K562 (cell line): ENCODE data around the gene NPM1. TPM values are rescaled to one million over a fixed set of nuclear protein-coding genes. Genes with fewer than 3 reads are reported as not detected.

Experiments
- ATAC-seq: fragments of 200-7000 bp; cut with Tn5 transposase; 3 replicates; pipeline ENCODE4 v1.9.1; 2020; ENCODE audit warnings: moderate library complexity
- BruUV-seq: library from RNA; stranded (reverse); fragments of 400-500 nt; replicated peaks from 2 replicates; lab custom pipeline; 2021; lab: Mats Ljungman, UMichigan
- CTCF ChIA-PET: fragments of 300-600 bp; formaldehyde crosslinking; extraction: SDS; loops from one replicate; lab custom pipeline; 2021; ENCODE audit warnings: low intra/inter-chr PET ratio; lab: Yijun Ruan, JAX
- POLR2A ChIA-PET: fragments of 300-600, 350-650 bp; sonication (Branson Sonifier 250); formaldehyde crosslinking; extraction: SDS; loops from one replicate; lab custom pipeline; 2021; ENCODE audit warnings: antibody characterized with exemption, inconsistent platforms; lab: Yijun Ruan, JAX
- DNase-seq, 4 experiments: peaks; one replicate each; pipeline versions ENCODE4 v3.0.0 to v3.0.0-alpha.2; 2011 to 2018; ENCODE audit warnings: low spot score in 3 of 4, mixed read lengths in 3 of 4; ENCODE audit errors: extremely low read depth in 1 of 4
- FAIRE-seq: peaks from 2 replicates; lab custom pipeline; 2011; peaks lifted over from hg19 to GRCh38; lab: Jason Lieb, UNC
- H2AFZ ChIP-seq: 2 replicates; pipeline ENCODE4 v1.6.0; 2011; ENCODE audit warnings: low read depth, low read length, control low read depth, inconsistent platforms
- H3K27ac ChIP-seq: fragments of 200-600 bp; 3 replicates; pipeline ENCODE4 v1.8.0; 2011; ENCODE audit warnings: low read depth, mild to moderate bottlenecking, control low read depth, inconsistent platforms, low read length, moderate library complexity, mixed read lengths; ENCODE audit errors: extremely low read depth
- H3K27me3 ChIP-seq, 2 experiments: fragments of 300-600 bp in 1 of 2; 2 replicates in 1 of 2; 3 replicates in 1 of 2; pipeline versions ENCODE4 v1.6.0 to v1.8.0; 2011; ENCODE audit warnings: inconsistent platforms in 2 of 2, low read length in 2 of 2, mild to moderate bottlenecking in 1 of 2, mixed read lengths in 1 of 2, moderate library complexity in 1 of 2; ENCODE audit not compliant: control insufficient read depth in 2 of 2, insufficient read depth in 2 of 2
- H3K36me3 ChIP-seq: fragments of 300-600 bp; 3 replicates; pipeline ENCODE4 v1.8.0; 2011; ENCODE audit warnings: mild to moderate bottlenecking, low read length, inconsistent platforms; ENCODE audit not compliant: control insufficient read depth, insufficient read depth
- H3K4me1 ChIP-seq, 2 experiments: fragments of 200-600 bp in 1 of 2; replicated peaks in 1 of 2; 2 replicates in 1 of 2; 3 replicates in 1 of 2; pipeline versions ENCODE4 v1.5.1 to v1.8.0; 2011; ENCODE audit warnings: inconsistent platforms in 2 of 2, low read length in 2 of 2, mild to moderate bottlenecking in 1 of 2, mixed read lengths in 1 of 2, moderate library complexity in 1 of 2; ENCODE audit not compliant: control insufficient read depth in 2 of 2, insufficient read depth in 2 of 2
- H3K4me2 ChIP-seq: 2 replicates; pipeline ENCODE4 v1.6.1; 2011; ENCODE audit warnings: low read length, control low read depth, inconsistent platforms, mixed read lengths; ENCODE audit not compliant: insufficient read depth
- H3K4me3 ChIP-seq: fragments of 200-600 bp; sonication (generic), shearing (Covaris generic); 2 replicates; pipeline ENCODE4 v1.5.1; 2016; ENCODE audit warnings: control low read depth, inconsistent platforms
- H3K79me2 ChIP-seq: fragments of 200-600 bp; 3 replicates; pipeline ENCODE4 v1.8.0; 2011; ENCODE audit warnings: low read length, inconsistent platforms; ENCODE audit not compliant: control insufficient read depth, insufficient read depth
- H3K9ac ChIP-seq, 2 experiments: 2 replicates each; pipeline versions ENCODE4 v1.6.0 to v1.6.1; 2011; ENCODE audit warnings: low read depth in 2 of 2, low read length in 2 of 2, control low read depth in 1 of 2, inconsistent platforms in 1 of 2, mild to moderate bottlenecking in 1 of 2, mixed read lengths in 1 of 2; ENCODE audit not compliant: insufficient read depth in 1 of 2
- H3K9me1 ChIP-seq: one replicate; pipeline ENCODE4 v1.6.0; 2011; ENCODE audit warnings: inconsistent platforms, mild to moderate bottlenecking, low read length, moderate library complexity; ENCODE audit not compliant: control insufficient read depth, insufficient read depth
- H3K9me3 ChIP-seq: replicated peaks from 2 replicates; pipeline ENCODE4 v1.5.1; 2011; ENCODE audit warnings: low read depth, low read length, inconsistent platforms; ENCODE audit not compliant: control insufficient read depth, insufficient read depth
- H4K20me1 ChIP-seq: replicated peaks from 2 replicates; pipeline ENCODE4 v1.6.1; 2011; ENCODE audit warnings: low read length, inconsistent platforms, mixed read lengths; ENCODE audit not compliant: control insufficient read depth, insufficient read depth
- BCOR ChIP-seq: fragments of 450-650 bp; IDR thresholded peaks from 2 replicates; pipeline ENCODE4 v1.6.1; 2016
- ELK1 ChIP-seq: sonication (generic); formaldehyde crosslinking; IDR thresholded peaks from 2 replicates; pipeline ENCODE4 v1.8.1; 2022; ENCODE audit warnings: missing genetic modification reagents
- KDM1A ChIP-seq, 2 experiments: fragments of 450-650 bp; IDR thresholded peaks; 2 replicates each; pipeline ENCODE4 v1.6.1; 2016; ENCODE audit warnings: mild to moderate bottlenecking in 2 of 2
- POLR3G ChIP-seq: IDR thresholded peaks from 2 replicates; pipeline ENCODE4 v1.6.1; 2011; ENCODE audit not compliant: insufficient read length, insufficient replicate concordance; ENCODE audit errors: extremely low read depth
- RAD51 ChIP-seq: fragments of 450-650 bp; IDR thresholded peaks from 2 replicates; pipeline ENCODE4 v1.7.1; 2016; ENCODE audit warnings: low read depth, mild to moderate bottlenecking, borderline replicate concordance
- RBM25 ChIP-seq: fragments of 200-400 bp; formaldehyde crosslinking; IDR thresholded peaks from 2 replicates; pipeline ENCODE4 v1.6.1; 2018; ENCODE audit warnings: low read length, low read depth, moderate library complexity; ENCODE audit not compliant: severe bottlenecking
- ZNF561 ChIP-seq: fragments of 450-650 bp; formaldehyde crosslinking; conservative IDR thresholded peaks from 2 replicates; pipeline ENCODE4 v1.4.0; 2020; ENCODE audit warnings: mild to moderate bottlenecking, moderate library complexity
- ZNF589 ChIP-seq: fragments of 200-800 bp; sonication (Bioruptor generic); IDR thresholded peaks from 2 replicates; pipeline ENCODE4 v1.6.1; 2016; ENCODE audit warnings: low read depth, missing genetic modification characterization, missing compliant biosample characterization
- WGBS: fragments of 100-300 bp; shearing (Covaris generic); methylation state at CpG from one replicate; pipeline ENCODE4 v1.1.6; 2016; ENCODE audit warnings: low coverage, mixed read lengths; ENCODE audit not compliant: insufficient coverage; ENCODE audit errors: missing lambda C conversion rate; 5-methylcytosine and 5-hydroxymethylcytosine counted together
- in situ Hi-C: fragments of 300-500 bp; cut with MboI; formaldehyde crosslinking; loops from 4 replicates; pipeline ENCODE4 v1.15.0; 2018; ENCODE audit warnings: inconsistent platforms, mixed read lengths
- intact Hi-C: fragments of 100-400 bp; cut with micrococcal nuclease; formaldehyde crosslinking; loops from 2 replicates; pipeline ENCODE4 v1.14.2; 2022
- polyA plus RNA-seq, 8 experiments: library from polyadenylated mRNA; depleted of rRNA in 4 of 8; stranded (reverse) in 5 of 8; unstranded in 3 of 8; fragments of >200 nt; fragmentation: Nextera tagmentation in 2 of 8; fragmentation: Illumina TruSeq in 1 of 8; extraction: Ambion mirVana in 2 of 8; extraction: Trizol in 1 of 8; gene quantifications; 2 replicates each; pipeline versions ENCODE4 v1.2.1 to v1.2.3, GENCODE V29; 2011 to 2014; ENCODE audit warnings: inconsistent platforms in 1 of 8, missing spikeins in 1 of 8
- total RNA-seq, 7 experiments: library from RNA; depleted of rRNA in 6 of 7; stranded (reverse); fragments of >200 nt in 6 of 7; fragmentation: Illumina TruSeq in 2 of 7; extraction: Trizol in 2 of 7; gene quantifications; 2 replicates each; pipeline versions ENCODE4 v1.2.1 to v1.2.3, GENCODE V29; 2011 to 2021; ENCODE audit warnings: low replicate concordance in 1 of 7

The NPM1 gene
- total and polyA plus RNA-seq, 9 of the 15 experiments (the other 6 are each of a cell fraction or from before 2014, with no cell fraction given), result 2,438 to 6,909 (median 5,639) TPM

- H3K36me3 ChIP-seq, result no peaks in the 10 kb centered on the region
- no peak overlapping the region for H2AFZ ChIP-seq
- no peak overlapping the region for H3K27ac ChIP-seq
- no peak overlapping the region for H3K4me2 ChIP-seq
- BruUV-seq, result no TSS peak
- H4K20me1 ChIP-seq, result peaks cover 10% of the 10 kb centered on the region; the same call in 1 of the 2 replicates
- no peaks in the 10 kb centered on the region for H3K9me3 ChIP-seq
- H3K4me1 ChIP-seq, result peaks cover 0 to 4% of the 10 kb centered on the region in 2 experiments; a peak in 1 of 5 replicates
- peaks cover 0 to 25% of the 10 kb centered on the region in 2 experiments; a peak in 3 of 5 replicates for H3K27me3 ChIP-seq
- intact Hi-C loops, result no loop called here
- no peak overlapping the region for H3K9ac ChIP-seq
- H3K79me2 ChIP-seq, result no peaks in the 10 kb centered on the region
- 23% methylated on average over 8 of the region's 9 CpGs for WGBS
- TF ChIP-seq RAD51, result no peak
- no peak for TF ChIP-seq ELK1 (CRISPR knock-in tag)
- peak; percentile 37 to 38; a peak in 1 of 4 replicates for TF ChIP-seq KDM1A (IDR thresholded peaks at IDR 0.05)
- TF ChIP-seq POLR3G, result no peak
- TF ChIP-seq ZNF561, result no peak
- no peak for TF ChIP-seq ZNF589 (CRISPR knock-in tag)
- peak; percentile 64 for TF ChIP-seq RBM25
- TF ChIP-seq BCOR, result peak; percentile 68
- TF ChIP-seq, all 486 proteins: peak for 3
- ChIA-PET POLR2A (interaction anchor here (0.5 to 1.3 kb wide), 3 partner anchors 13 to 40 kb away, joined by 3 read pairs; no protein-coding TSS in a partner anchor), CTCF (no interaction called here)
- Histone ChIP-seq H3K9me1 (no peaks in the 10 kb centered on the region), H3K4me3 (no peak overlapping the region)
- no peak for DNase-seq
- in situ Hi-C loops, result loop anchor here (10.0 kb wide), 1 partner anchor 628 kb away; no protein-coding TSS in a partner anchor
- FAIRE-seq, result no peak
- ATAC-seq, result no peak
Measured at GRCh38 chr5:171426680-171427079, 39.0 kb downstream of the NPM1 start.
